HUES64 (cell line): Measurements from ENCODE around the gene CARD16.
"Not testable (repeated sequence)": the region's sequence is repeated elsewhere in the genome, so short reads cannot be mapped to it uniquely, and the experiment has no call there.

Source experiments
- H3K27ac ChIP-seq: 2 replicates; pipeline ENCODE4 v1.7.0; 2013; ENCODE audit warnings: low read depth, low read length, inconsistent platforms
- H3K27me3 ChIP-seq: 2 replicates; pipeline ENCODE4 v1.6.1; 2013; ENCODE audit warnings: mild to moderate bottlenecking, low read length; ENCODE audit not compliant: insufficient read depth
- H3K36me3 ChIP-seq: 2 replicates; pipeline ENCODE4 v1.6.1; 2013; ENCODE audit warnings: mild to moderate bottlenecking, low read length; ENCODE audit not compliant: insufficient read depth
- H3K4me1 ChIP-seq: 2 replicates; pipeline ENCODE4 v1.6.1; 2013; ENCODE audit warnings: mild to moderate bottlenecking, low read length, moderate library complexity; ENCODE audit not compliant: insufficient read depth
- H3K4me3 ChIP-seq: 2 replicates; pipeline ENCODE4 v1.5.1; 2013; ENCODE audit warnings: mild to moderate bottlenecking, low read length, moderate library complexity
- H3K9ac ChIP-seq: 2 replicates; pipeline ENCODE4 v1.6.1; 2013; ENCODE audit warnings: mild to moderate bottlenecking, low read depth, low read length
- H3K9me3 ChIP-seq: 2 replicates; pipeline ENCODE4 v1.6.1; 2013; ENCODE audit warnings: low read depth, low read length; ENCODE audit not compliant: insufficient read depth
- WGBS: fragments of 150-250, 120-280 bp; methylation state at CpG from one replicate; pipeline ENCODE4 v1.1.7; 2013; ENCODE audit warnings: missing lambda C conversion rate; 5-methylcytosine and 5-hydroxymethylcytosine counted together

Gene CARD16

GRCh38 chr11:105071089-105071732 is 26.1 kb upstream of the CARD16 start:
- no peaks in the 10 kb centered on the region for H3K27me3 ChIP-seq
- H3K4me3 ChIP-seq: no peak overlapping the region
- H3K4me1 ChIP-seq: no peaks in the 10 kb centered on the region
- WGBS: 94% methylated on average over 3 of the region's 4 CpGs
- H3K9me3 ChIP-seq: no peaks in the 10 kb centered on the region
- no peak overlapping the region for H3K9ac ChIP-seq
- no peaks in the 10 kb centered on the region for H3K36me3 ChIP-seq
- H3K27ac ChIP-seq: no peak overlapping the region

- Histone ChIP-seq H3K27ac (no peak overlapping the region), H3K36me3 (no peaks in the 10 kb centered on the region), H3K4me3 (no peak overlapping the region), H3K4me1 (no peaks in the 10 kb centered on the region), H3K27me3 (no peaks in the 10 kb centered on the region), H3K9me3 (no peaks in the 10 kb centered on the region), H3K9ac (no peak overlapping the region)
- WGBS: 93% methylated on average over 4 of the region's 4 CpGs
Measured at GRCh38 chr11:105070306-105070705, 25.2 kb upstream of the CARD16 start.

GRCh38 chr11:105069749-105070148 is 24.6 kb upstream of the CARD16 start:
- H3K9ac ChIP-seq, H3K4me1 ChIP-seq, H3K4me3 ChIP-seq, H3K9me3 ChIP-seq, H3K27me3 ChIP-seq, H3K27ac ChIP-seq, H3K36me3 ChIP-seq: not testable (repeated sequence)
- WGBS: no CpG with 5 or more reads among the region's 2 CpGs

GRCh38 chr11:105063245-105063941 is 18.3 kb upstream of the CARD16 start:
- not testable (repeated sequence) for H3K4me3 ChIP-seq, H3K9me3 ChIP-seq, H3K4me1 ChIP-seq, H3K27me3 ChIP-seq, H3K36me3 ChIP-seq, H3K9ac ChIP-seq, H3K27ac ChIP-seq
- 79% methylated on average over 9 of the region's 9 CpGs for WGBS

GRCh38 chr11:105057432-105057831 is 12.3 kb upstream of the CARD16 start:
- 58% methylated on average over 3 of the region's 4 CpGs for WGBS
- Histone ChIP-seq H3K27ac (no peak overlapping the region), H3K36me3 (no peaks in the 10 kb centered on the region), H3K27me3 (no peaks in the 10 kb centered on the region), H3K4me3 (no peak overlapping the region), H3K9me3 (no peaks in the 10 kb centered on the region), H3K9ac (no peak overlapping the region), H3K4me1 (no peaks in the 10 kb centered on the region)

GRCh38 chr11:105056446-105056845 is 11.3 kb upstream of the CARD16 start:
- H3K36me3 ChIP-seq: no peaks in the 10 kb centered on the region
- no peak overlapping the region for H3K27ac ChIP-seq
- no peak overlapping the region for H3K4me3 ChIP-seq
- 92% methylated on average over 1 of the region's 1 CpG for WGBS
- H3K27me3 ChIP-seq: no peaks in the 10 kb centered on the region
- no peak overlapping the region for H3K9ac ChIP-seq
- no peaks in the 10 kb centered on the region for H3K4me1 ChIP-seq
- no peaks in the 10 kb centered on the region for H3K9me3 ChIP-seq

- no peaks in the 10 kb centered on the region for H3K4me1 ChIP-seq
- no peaks in the 10 kb centered on the region for H3K27me3 ChIP-seq
- no peak overlapping the region for H3K4me3 ChIP-seq
- H3K27ac ChIP-seq: no peak overlapping the region
- no peak overlapping the region for H3K9ac ChIP-seq
- no peaks in the 10 kb centered on the region for H3K9me3 ChIP-seq
- WGBS: 74% methylated on average over 2 of the region's 2 CpGs
- no peaks in the 10 kb centered on the region for H3K36me3 ChIP-seq
Measured at GRCh38 chr11:105054723-105055493, 9.8 kb upstream of the CARD16 start.

GRCh38 chr11:105052487-105052886 is 7.4 kb upstream of the CARD16 start:
- no peak overlapping the region for H3K4me3 ChIP-seq
- H3K4me1 ChIP-seq: no peaks in the 10 kb centered on the region
- WGBS: 100% methylated on average over 2 of the region's 3 CpGs

GRCh38 chr11:105051559-105051958 is 6.4 kb upstream of the CARD16 start:
- Histone ChIP-seq H3K9ac (no peak overlapping the region), H3K9me3 (no peaks in the 10 kb centered on the region), H3K4me1 (peaks cover 5% of the 10 kb centered on the region; the same call in 1 of the 2 replicates), H3K27me3 (no peaks in the 10 kb centered on the region), H3K27ac (no peak overlapping the region), H3K4me3 (no peak overlapping the region), H3K36me3 (no peaks in the 10 kb centered on the region)
- 91% methylated on average over 2 of the region's 2 CpGs for WGBS

More at GRCh38 chr11:105052487-105052886, 7.4 kb upstream of the CARD16 start:
- H3K27ac ChIP-seq: no peak overlapping the region
- H3K9me3 ChIP-seq: no peaks in the 10 kb centered on the region
- no peak overlapping the region for H3K9ac ChIP-seq
- H3K27me3 ChIP-seq: no peaks in the 10 kb centered on the region
- H3K36me3 ChIP-seq: no peaks in the 10 kb centered on the region

GRCh38 chr11:105049481-105049880 is 4.3 kb upstream of the CARD16 start:
- Histone ChIP-seq H3K4me1 (peaks cover 5% of the 10 kb centered on the region; the same call in 1 of the 2 replicates), H3K4me3 (no peak overlapping the region), H3K27ac (no peak overlapping the region), H3K36me3 (no peaks in the 10 kb centered on the region), H3K9me3 (no peaks in the 10 kb centered on the region), H3K27me3 (no peaks in the 10 kb centered on the region), H3K9ac (no peak overlapping the region)
- WGBS: 100% methylated on average over 1 of the region's 1 CpG

- WGBS: 91% methylated on average over 8 of the region's 8 CpGs
Measured at GRCh38 chr11:105046898-105047579, 1.9 kb upstream of the CARD16 start.

More at GRCh38 chr11:105046898-105047579, 1.9 kb upstream of the CARD16 start:
- H3K4me3 ChIP-seq: no peak overlapping the region
- H3K4me1 ChIP-seq: peaks cover 5% of the 10 kb centered on the region; the same call in 1 of the 2 replicates
- H3K27ac ChIP-seq: no peak overlapping the region
- no peaks in the 10 kb centered on the region for H3K27me3 ChIP-seq
- no peak overlapping the region for H3K9ac ChIP-seq
- H3K36me3 ChIP-seq: no peaks in the 10 kb centered on the region
- H3K9me3 ChIP-seq: no peaks in the 10 kb centered on the region
